Measurements from ENCODE around the gene HPS1.

Gene HPS1

GRCh38 chr10:98423691-98424120 lies 23.0 kb downstream of the HPS1 start:
- Histone ChIP-seq H3K27me3 (replicated peaks; ENCODE audit: control insufficient read depth, insufficient read depth, low read length, poor library complexity, severe bottlenecking) (no peaks in the 10 kb centered on the region), H3K9me3 (ENCODE audit: control insufficient read depth, low read length) (no peaks in the 10 kb centered on the region), H3K36me3 (ENCODE audit: control insufficient read depth, insufficient read depth, low read length) (peaks cover 55% of the 10 kb centered on the region), H3K4me1 (ENCODE audit: control insufficient read depth, insufficient read depth, low read length, poor library complexity, severe bottlenecking) (no peaks in the 10 kb centered on the region), H3K27ac (ENCODE audit: insufficient read depth, low read length, poor library complexity, severe bottlenecking) (no peak overlapping the region), H3K4me3 (ENCODE audit: insufficient read depth, low read depth, low read length, poor library complexity, severe bottlenecking) (no peak overlapping the region)
- no peak for DNase-seq

- H3K9me3 ChIP-seq (ENCODE audit: control insufficient read depth, low read length), result no peaks in the 10 kb centered on the region
- H3K4me1 ChIP-seq (ENCODE audit: control insufficient read depth, insufficient read depth, low read length, poor library complexity, severe bottlenecking), result no peaks in the 10 kb centered on the region
- DNase-seq, result no peak
- H3K36me3 ChIP-seq (ENCODE audit: control insufficient read depth, insufficient read depth, low read length), result peaks cover 57% of the 10 kb centered on the region
- no peak overlapping the region for H3K27ac ChIP-seq (ENCODE audit: insufficient read depth, low read length, poor library complexity, severe bottlenecking)
- H3K4me3 ChIP-seq (ENCODE audit: insufficient read depth, low read depth, low read length, poor library complexity, severe bottlenecking), result no peak overlapping the region
- H3K27me3 ChIP-seq (replicated peaks; ENCODE audit: control insufficient read depth, insufficient read depth, low read length, poor library complexity, severe bottlenecking), result no peaks in the 10 kb centered on the region
Measured at GRCh38 chr10:98422182-98422581, 24.6 kb downstream of the HPS1 start.

- no peak for DNase-seq
- H3K27ac ChIP-seq (ENCODE audit: insufficient read depth, low read length, poor library complexity, severe bottlenecking), result no peak overlapping the region
- H3K9me3 ChIP-seq (ENCODE audit: control insufficient read depth, low read length), result no peaks in the 10 kb centered on the region
- no peaks in the 10 kb centered on the region for H3K27me3 ChIP-seq (replicated peaks; ENCODE audit: control insufficient read depth, insufficient read depth, low read length, poor library complexity, severe bottlenecking)
- no peaks in the 10 kb centered on the region for H3K4me1 ChIP-seq (ENCODE audit: control insufficient read depth, insufficient read depth, low read length, poor library complexity, severe bottlenecking)
- peaks cover 59% of the 10 kb centered on the region for H3K36me3 ChIP-seq (ENCODE audit: control insufficient read depth, insufficient read depth, low read length)
- no peak overlapping the region for H3K4me3 ChIP-seq (ENCODE audit: insufficient read depth, low read depth, low read length, poor library complexity, severe bottlenecking)
Measured at GRCh38 chr10:98420786-98421185, 25.9 kb downstream of the HPS1 start.

GRCh38 chr10:98419469-98420261 lies 27.1 kb downstream of the HPS1 start:
- Histone ChIP-seq H3K27ac (ENCODE audit: insufficient read depth, low read length, poor library complexity, severe bottlenecking) (no peak overlapping the region), H3K4me1 (ENCODE audit: control insufficient read depth, insufficient read depth, low read length, poor library complexity, severe bottlenecking) (no peaks in the 10 kb centered on the region), H3K36me3 (ENCODE audit: control insufficient read depth, insufficient read depth, low read length) (peaks cover 59% of the 10 kb centered on the region), H3K4me3 (ENCODE audit: insufficient read depth, low read depth, low read length, poor library complexity, severe bottlenecking) (no peak overlapping the region), H3K9me3 (ENCODE audit: control insufficient read depth, low read length) (no peaks in the 10 kb centered on the region), H3K27me3 (replicated peaks; ENCODE audit: control insufficient read depth, insufficient read depth, low read length, poor library complexity, severe bottlenecking) (no peaks in the 10 kb centered on the region)
- DNase-seq, result no peak

GRCh38 chr10:98418665-98419468 lies 27.9 kb downstream of the HPS1 start:
- Histone ChIP-seq H3K27ac (ENCODE audit: insufficient read depth, low read length, poor library complexity, severe bottlenecking) (no peak overlapping the region), H3K27me3 (replicated peaks; ENCODE audit: control insufficient read depth, insufficient read depth, low read length, poor library complexity, severe bottlenecking) (no peaks in the 10 kb centered on the region), H3K36me3 (ENCODE audit: control insufficient read depth, insufficient read depth, low read length) (peaks cover 57% of the 10 kb centered on the region), H3K4me1 (ENCODE audit: control insufficient read depth, insufficient read depth, low read length, poor library complexity, severe bottlenecking) (no peaks in the 10 kb centered on the region), H3K9me3 (ENCODE audit: control insufficient read depth, low read length) (no peaks in the 10 kb centered on the region), H3K4me3 (ENCODE audit: insufficient read depth, low read depth, low read length, poor library complexity, severe bottlenecking) (no peak overlapping the region)
- no peak for DNase-seq

- Histone ChIP-seq H3K9me3 (ENCODE audit: control insufficient read depth, low read length) (no peaks in the 10 kb centered on the region), H3K4me1 (ENCODE audit: control insufficient read depth, insufficient read depth, low read length, poor library complexity, severe bottlenecking) (no peaks in the 10 kb centered on the region), H3K36me3 (ENCODE audit: control insufficient read depth, insufficient read depth, low read length) (peaks cover 50% of the 10 kb centered on the region), H3K27me3 (replicated peaks; ENCODE audit: control insufficient read depth, insufficient read depth, low read length, poor library complexity, severe bottlenecking) (no peaks in the 10 kb centered on the region), H3K4me3 (ENCODE audit: insufficient read depth, low read depth, low read length, poor library complexity, severe bottlenecking) (no peak overlapping the region), H3K27ac (ENCODE audit: insufficient read depth, low read length, poor library complexity, severe bottlenecking) (no peak overlapping the region)
- no peak for DNase-seq
Measured at GRCh38 chr10:98417973-98418664, 28.6 kb downstream of the HPS1 start.

GRCh38 chr10:98417481-98417959 lies 29.2 kb downstream of the HPS1 start:
- H3K4me1 ChIP-seq (ENCODE audit: control insufficient read depth, insufficient read depth, low read length, poor library complexity, severe bottlenecking), result no peaks in the 10 kb centered on the region
- no peaks in the 10 kb centered on the region for H3K9me3 ChIP-seq (ENCODE audit: control insufficient read depth, low read length)
- no peaks in the 10 kb centered on the region for H3K27me3 ChIP-seq (replicated peaks; ENCODE audit: control insufficient read depth, insufficient read depth, low read length, poor library complexity, severe bottlenecking)
- peaks cover 47% of the 10 kb centered on the region for H3K36me3 ChIP-seq (ENCODE audit: control insufficient read depth, insufficient read depth, low read length)
- DNase-seq, result no peak
- H3K4me3 ChIP-seq (ENCODE audit: insufficient read depth, low read depth, low read length, poor library complexity, severe bottlenecking), result no peak overlapping the region
- H3K27ac ChIP-seq (ENCODE audit: insufficient read depth, low read length, poor library complexity, severe bottlenecking), result no peak overlapping the region

GRCh38 chr10:98416606-98417388 lies 29.9 kb downstream of the HPS1 start:
- Histone ChIP-seq H3K4me3 (ENCODE audit: insufficient read depth, low read depth, low read length, poor library complexity, severe bottlenecking) (no peak overlapping the region), H3K27ac (ENCODE audit: insufficient read depth, low read length, poor library complexity, severe bottlenecking) (no peak overlapping the region), H3K27me3 (replicated peaks; ENCODE audit: control insufficient read depth, insufficient read depth, low read length, poor library complexity, severe bottlenecking) (no peaks in the 10 kb centered on the region), H3K36me3 (ENCODE audit: control insufficient read depth, insufficient read depth, low read length) (peaks cover 47% of the 10 kb centered on the region), H3K9me3 (ENCODE audit: control insufficient read depth, low read length) (no peaks in the 10 kb centered on the region), H3K4me1 (ENCODE audit: control insufficient read depth, insufficient read depth, low read length, poor library complexity, severe bottlenecking) (no peaks in the 10 kb centered on the region)
- DNase-seq, result no peak

- no peak for DNase-seq
- H3K4me1 ChIP-seq (ENCODE audit: control insufficient read depth, insufficient read depth, low read length, poor library complexity, severe bottlenecking), result no peaks in the 10 kb centered on the region
- peaks cover 37% of the 10 kb centered on the region for H3K36me3 ChIP-seq (ENCODE audit: control insufficient read depth, insufficient read depth, low read length)
- no peak overlapping the region for H3K27ac ChIP-seq (ENCODE audit: insufficient read depth, low read length, poor library complexity, severe bottlenecking)
- no peak overlapping the region for H3K4me3 ChIP-seq (ENCODE audit: insufficient read depth, low read depth, low read length, poor library complexity, severe bottlenecking)
- no peaks in the 10 kb centered on the region for H3K9me3 ChIP-seq (ENCODE audit: control insufficient read depth, low read length)
- no peaks in the 10 kb centered on the region for H3K27me3 ChIP-seq (replicated peaks; ENCODE audit: control insufficient read depth, insufficient read depth, low read length, poor library complexity, severe bottlenecking)
Measured at GRCh38 chr10:98415731-98416119, 31.0 kb downstream of the HPS1 start.
